GM12891 (cell line): ENCODE measurements around the gene RANGRF.

Source experiments
- PAX5 ChIP-seq: IDR thresholded peaks from 2 replicates; pipeline ENCODE4 v1.6.1; 2011; ENCODE audit warnings: low read length, moderate library complexity, mild to moderate bottlenecking; ENCODE audit not compliant: insufficient read depth, severe bottlenecking
- POLR2A ChIP-seq: IDR thresholded peaks from 2 replicates; pipeline ENCODE4 v1.6.1; 2011; ENCODE audit warnings: low read depth, low read length, control low read depth
- POLR2AphosphoS5 ChIP-seq: IDR thresholded peaks from 2 replicates; pipeline ENCODE4 v1.6.1; 2011; ENCODE audit warnings: low read depth, low read length, control low read depth
- POU2F2 ChIP-seq: IDR thresholded peaks from 2 replicates; pipeline ENCODE4 v1.6.1; 2011; ENCODE audit warnings: low read depth, mild to moderate bottlenecking, control low read depth, low read length, moderate library complexity
- SPI1 ChIP-seq: IDR thresholded peaks from 2 replicates; pipeline ENCODE4 v1.6.1; 2011; ENCODE audit warnings: low read depth, low read length, control low read depth
- TAF1 ChIP-seq: IDR thresholded peaks from 2 replicates; pipeline ENCODE4 v1.6.1; 2011; ENCODE audit warnings: low read depth, low read length, control low read depth

- TF ChIP-seq POLR2AphosphoS5 (no peak), TAF1 (no peak), POLR2A (no peak), SPI1 (no peak), PAX5 (no peak), POU2F2 (no peak)
Measured at GRCh38 chr17:8243827-8244226, 44.6 kb upstream of the RANGRF start.
